ENCODE measurements around the gene ELL2. TPM values are rescaled to one million over a fixed set of nuclear protein-coding genes. Genes with fewer than 3 reads are reported as not detected.

Gene ELL2
- total and polyA plus RNA-seq, 2 of the 13 experiments (the other 11 are each of a cell fraction or from before 2014, with no cell fraction given) = 78.9 to 97.1 TPM

DNA sequence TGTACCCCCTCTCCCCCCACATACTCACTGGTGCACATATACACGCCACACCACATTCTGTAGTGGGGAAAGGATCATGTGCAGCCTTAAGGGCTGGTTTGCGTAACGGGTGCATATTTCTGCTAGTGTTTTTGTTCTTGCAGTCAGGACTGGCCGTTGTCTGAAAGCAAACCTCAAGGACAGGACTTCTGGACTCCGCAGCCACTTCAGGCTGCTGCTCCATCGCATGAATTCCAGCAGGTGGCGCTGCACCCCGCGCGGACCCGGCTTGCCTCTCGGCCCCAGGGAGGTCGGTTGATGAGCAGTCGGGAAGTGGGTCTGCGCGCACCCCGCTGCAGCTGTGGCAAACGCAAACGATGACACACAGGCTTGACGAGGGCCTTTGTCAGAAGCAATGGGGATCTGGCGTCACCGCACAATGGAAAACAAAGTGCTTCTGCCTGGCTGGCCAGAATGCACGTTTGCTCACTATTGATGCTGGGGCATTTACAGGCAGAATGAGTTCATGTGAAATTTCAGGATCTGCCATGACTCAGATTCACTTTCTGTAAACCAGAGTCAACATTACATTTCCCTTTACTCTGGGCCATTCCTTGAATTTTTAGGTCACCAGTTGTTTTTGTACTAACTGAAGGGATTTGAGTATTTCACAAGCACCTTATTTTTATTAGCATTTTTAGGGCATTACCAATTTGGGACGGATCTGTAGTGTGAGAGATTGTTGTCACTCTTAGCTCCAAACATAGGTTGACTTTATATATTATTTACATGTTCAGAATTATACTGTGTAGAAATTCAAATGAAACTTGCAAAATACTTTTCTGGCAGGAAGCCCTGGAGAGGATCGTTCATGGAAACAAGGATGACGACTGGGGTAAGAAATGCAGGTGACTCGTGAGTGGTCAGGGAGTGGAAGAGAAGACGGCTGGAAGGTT, 102.7 kb downstream of the ELL2 start (continued):
- TF ChIP-seq ZNF703 (CRISPR knock-in tag; IDR thresholded peaks at IDR 0.05; ENCODE audit: borderline replicate concordance) (no peak), ZNF225 (CRISPR knock-in tag; IDR thresholded peaks at IDR 0.05) (0 out of 2 replicates have a peak, but pooled peaks have one; percentile 75), ADNP (CRISPR knock-in tag; IDR thresholded peaks at IDR 0.05) (no peak), ZNF619 (CRISPR knock-in tag; IDR thresholded peaks at IDR 0.05) (peak; percentile 91; the same call in 1 of the 2 replicates), ZBTB21 (CRISPR knock-in tag; IDR thresholded peaks at IDR 0.05) (peak; percentile 99), CCAR2 (optimal IDR thresholded peaks at IDR 0.05; ENCODE audit: low read depth, low read length) (peak; percentile 42), SP4 (CRISPR knock-in tag; IDR thresholded peaks at IDR 0.05) (peak; percentile 49; the same call in 1 of the 2 replicates), HNRNPLL (IDR thresholded peaks at IDR 0.05; ENCODE audit: low read depth, low read length, poor library complexity, severe bottlenecking) (peak; percentile 71), ZNF205 (CRISPR knock-in tag; IDR thresholded peaks at IDR 0.05) (peak; percentile 60; the same call in 1 of the 2 replicates), ELF3 (CRISPR knock-in tag; IDR thresholded peaks at IDR 0.05) (peak; percentile 88), EED (CRISPR knock-in tag; IDR thresholded peaks at IDR 0.05) (no peak), RBAK (CRISPR knock-in tag; IDR thresholded peaks at IDR 0.05) (no peak), ZNF10 (CRISPR knock-in tag; IDR thresholded peaks at IDR 0.05; ENCODE audit: borderline replicate concordance, low read depth) (no peak), KLF16 (CRISPR knock-in tag; IDR thresholded peaks at IDR 0.05) (peak in 1 of 2 experiments; percentile 59; a peak in 1 of 4 replicates), ARNTL (CRISPR knock-in tag; IDR thresholded peaks at IDR 0.05) (peak; percentile 55)
- TF ChIP-seq, protein P1, sequence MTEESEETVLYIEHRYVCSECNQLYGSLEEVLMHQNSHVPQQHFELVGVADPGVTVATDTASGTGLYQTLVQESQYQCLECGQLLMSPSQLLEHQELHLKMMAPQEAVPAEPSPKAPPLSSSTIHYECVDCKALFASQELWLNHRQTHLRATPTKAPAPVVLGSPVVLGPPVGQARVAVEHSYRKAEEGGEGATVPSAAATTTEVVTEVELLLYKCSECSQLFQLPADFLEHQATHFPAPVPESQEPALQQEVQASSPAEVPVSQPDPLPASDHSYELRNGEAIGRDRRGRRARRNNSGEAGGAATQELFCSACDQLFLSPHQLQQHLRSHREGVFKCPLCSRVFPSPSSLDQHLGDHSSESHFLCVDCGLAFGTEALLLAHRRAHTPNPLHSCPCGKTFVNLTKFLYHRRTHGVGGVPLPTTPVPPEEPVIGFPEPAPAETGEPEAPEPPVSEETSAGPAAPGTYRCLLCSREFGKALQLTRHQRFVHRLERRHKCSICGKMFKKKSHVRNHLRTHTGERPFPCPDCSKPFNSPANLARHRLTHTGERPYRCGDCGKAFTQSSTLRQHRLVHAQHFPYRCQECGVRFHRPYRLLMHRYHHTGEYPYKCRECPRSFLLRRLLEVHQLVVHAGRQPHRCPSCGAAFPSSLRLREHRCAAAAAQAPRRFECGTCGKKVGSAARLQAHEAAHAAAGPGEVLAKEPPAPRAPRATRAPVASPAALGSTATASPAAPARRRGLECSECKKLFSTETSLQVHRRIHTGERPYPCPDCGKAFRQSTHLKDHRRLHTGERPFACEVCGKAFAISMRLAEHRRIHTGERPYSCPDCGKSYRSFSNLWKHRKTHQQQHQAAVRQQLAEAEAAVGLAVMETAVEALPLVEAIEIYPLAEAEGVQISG (CRISPR knock-in tag; IDR thresholded peaks at IDR 0.05) = peak; percentile 70; the same call in 1 of the 2 replicates
- TF ChIP-seq, protein P2, sequence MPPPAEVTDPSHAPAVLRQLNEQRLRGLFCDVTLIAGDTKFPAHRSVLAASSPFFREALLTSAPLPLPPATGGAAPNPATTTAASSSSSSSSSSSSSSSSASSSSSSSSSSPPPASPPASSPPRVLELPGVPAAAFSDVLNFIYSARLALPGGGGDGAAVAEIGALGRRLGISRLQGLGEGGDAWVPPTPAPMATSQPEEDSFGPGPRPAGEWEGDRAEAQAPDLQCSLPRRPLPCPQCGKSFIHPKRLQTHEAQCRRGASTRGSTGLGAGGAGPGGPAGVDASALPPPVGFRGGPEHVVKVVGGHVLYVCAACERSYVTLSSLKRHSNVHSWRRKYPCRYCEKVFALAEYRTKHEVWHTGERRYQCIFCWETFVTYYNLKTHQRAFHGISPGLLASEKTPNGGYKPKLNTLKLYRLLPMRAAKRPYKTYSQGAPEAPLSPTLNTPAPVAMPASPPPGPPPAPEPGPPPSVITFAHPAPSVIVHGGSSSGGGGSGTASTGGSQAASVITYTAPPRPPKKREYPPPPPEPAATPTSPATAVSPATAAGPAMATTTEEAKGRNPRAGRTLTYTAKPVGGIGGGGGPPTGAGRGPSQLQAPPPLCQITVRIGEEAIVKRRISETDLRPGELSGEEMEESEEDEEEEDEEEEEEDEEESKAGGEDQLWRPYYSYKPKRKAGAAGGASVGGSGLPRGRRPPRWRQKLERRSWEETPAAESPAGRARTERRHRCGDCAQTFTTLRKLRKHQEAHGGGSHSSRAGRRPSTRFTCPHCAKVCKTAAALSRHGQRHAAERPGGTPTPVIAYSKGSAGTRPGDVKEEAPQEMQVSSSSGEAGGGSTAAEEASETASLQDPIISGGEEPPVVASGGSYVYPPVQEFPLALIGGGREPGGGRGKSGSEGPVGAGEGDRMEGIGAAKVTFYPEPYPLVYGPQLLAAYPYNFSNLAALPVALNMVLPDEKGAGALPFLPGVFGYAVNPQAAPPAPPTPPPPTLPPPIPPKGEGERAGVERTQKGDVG (CRISPR knock-in tag; IDR thresholded peaks at IDR 0.05; ENCODE audit: borderline replicate concordance) = peak; percentile 59; the same call in 1 of the 2 replicates
- TF ChIP-seq, protein P3, sequence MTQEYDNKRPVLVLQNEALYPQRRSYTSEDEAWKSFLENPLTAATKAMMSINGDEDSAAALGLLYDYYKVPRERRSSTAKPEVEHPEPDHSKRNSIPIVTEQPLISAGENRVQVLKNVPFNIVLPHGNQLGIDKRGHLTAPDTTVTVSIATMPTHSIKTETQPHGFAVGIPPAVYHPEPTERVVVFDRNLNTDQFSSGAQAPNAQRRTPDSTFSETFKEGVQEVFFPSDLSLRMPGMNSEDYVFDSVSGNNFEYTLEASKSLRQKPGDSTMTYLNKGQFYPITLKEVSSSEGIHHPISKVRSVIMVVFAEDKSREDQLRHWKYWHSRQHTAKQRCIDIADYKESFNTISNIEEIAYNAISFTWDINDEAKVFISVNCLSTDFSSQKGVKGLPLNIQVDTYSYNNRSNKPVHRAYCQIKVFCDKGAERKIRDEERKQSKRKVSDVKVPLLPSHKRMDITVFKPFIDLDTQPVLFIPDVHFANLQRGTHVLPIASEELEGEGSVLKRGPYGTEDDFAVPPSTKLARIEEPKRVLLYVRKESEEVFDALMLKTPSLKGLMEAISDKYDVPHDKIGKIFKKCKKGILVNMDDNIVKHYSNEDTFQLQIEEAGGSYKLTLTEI (CRISPR knock-in tag; conservative IDR thresholded peaks at IDR 0.05) = no peak
- TF ChIP-seq, protein P4, sequence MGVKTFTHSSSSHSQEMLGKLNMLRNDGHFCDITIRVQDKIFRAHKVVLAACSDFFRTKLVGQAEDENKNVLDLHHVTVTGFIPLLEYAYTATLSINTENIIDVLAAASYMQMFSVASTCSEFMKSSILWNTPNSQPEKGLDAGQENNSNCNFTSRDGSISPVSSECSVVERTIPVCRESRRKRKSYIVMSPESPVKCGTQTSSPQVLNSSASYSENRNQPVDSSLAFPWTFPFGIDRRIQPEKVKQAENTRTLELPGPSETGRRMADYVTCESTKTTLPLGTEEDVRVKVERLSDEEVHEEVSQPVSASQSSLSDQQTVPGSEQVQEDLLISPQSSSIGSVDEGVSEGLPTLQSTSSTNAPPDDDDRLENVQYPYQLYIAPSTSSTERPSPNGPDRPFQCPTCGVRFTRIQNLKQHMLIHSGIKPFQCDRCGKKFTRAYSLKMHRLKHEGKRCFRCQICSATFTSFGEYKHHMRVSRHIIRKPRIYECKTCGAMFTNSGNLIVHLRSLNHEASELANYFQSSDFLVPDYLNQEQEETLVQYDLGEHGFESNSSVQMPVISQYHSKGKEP (CRISPR knock-in tag; IDR thresholded peaks at IDR 0.05) = no peak

Measured in HepG2 (cell line).